GM23338 (cell line): Measurements from ENCODE around the gene HOXA9. TPM values are rescaled to one million over a fixed set of nuclear protein-coding genes. Genes with fewer than 3 reads are reported as not detected.
A peak's percentile ranks its signal among the peaks of the same experiment; 100 is the strongest.

Experiments
- ATAC-seq: fragments of 200-7000 bp; cut with Tn5 transposase; 3 replicates; pipeline ENCODE4 v1.9.1; 2020
- DNase-seq: peaks from one replicate; pipeline ENCODE4 v3.0.0-alpha.2; 2015; ENCODE audit warnings: low spot score
- H2AFZ ChIP-seq: fragments of 200-600 bp; sonication (generic); 2 replicates; pipeline ENCODE4 v1.8.0; 2016; ENCODE audit warnings: antibody characterized with exemption, mild to moderate bottlenecking, moderate library complexity
- H3F3A ChIP-seq: fragments of 200-600 bp; sonication (generic); replicated peaks from 2 replicates; pipeline ENCODE4 v1.8.0; 2017; ENCODE audit warnings: antibody characterized with exemption, mixed run types, low read depth
- H3K27ac ChIP-seq: fragments of 200-600 bp; sonication (generic); 2 replicates; pipeline ENCODE4 v1.6.1; 2016; ENCODE audit warnings: low read depth
- H3K27me3 ChIP-seq: fragments of 200-600 bp; sonication (generic); 2 replicates; pipeline ENCODE4 v1.8.0; 2016; ENCODE audit warnings: mild to moderate bottlenecking, mixed run types, moderate library complexity; ENCODE audit not compliant: insufficient read depth
- H3K36me3 ChIP-seq: fragments of 200-600 bp; sonication (generic); 2 replicates; pipeline ENCODE4 v1.8.0; 2016; ENCODE audit warnings: mild to moderate bottlenecking; ENCODE audit not compliant: insufficient read depth
- H3K4me1 ChIP-seq: fragments of 200-600 bp; sonication (generic); 2 replicates; pipeline ENCODE4 v1.8.0; 2016; ENCODE audit warnings: mild to moderate bottlenecking, moderate library complexity; ENCODE audit not compliant: insufficient read depth
- H3K4me2 ChIP-seq: fragments of 200-600 bp; sonication (generic); 2 replicates; pipeline ENCODE4 v1.7.1; 2017; ENCODE audit warnings: mixed run types
- H3K4me3 ChIP-seq: fragments of 200-600 bp; sonication (generic); 2 replicates; pipeline ENCODE4 v1.6.1; 2016; ENCODE audit warnings: mixed run types
- H3K79me2 ChIP-seq: fragments of 200-600 bp; sonication (generic); replicated peaks from 2 replicates; pipeline ENCODE4 v1.8.0; 2017; ENCODE audit warnings: mild to moderate bottlenecking; ENCODE audit not compliant: insufficient read depth
- H3K9me2 ChIP-seq: fragments of 200-600 bp; sonication (generic); 2 replicates; pipeline ENCODE4 v1.8.0; 2017; ENCODE audit not compliant: insufficient read depth
- H4K20me1 ChIP-seq: fragments of 200-600 bp; sonication (generic); replicated peaks from 2 replicates; pipeline ENCODE4 v1.8.0; 2017; ENCODE audit warnings: mild to moderate bottlenecking; ENCODE audit not compliant: insufficient read depth
- H3K27ac Mint-ChIP-seq: 2 replicates; pipeline ENCODE4 v1.8.0; 2020; ENCODE audit warnings: inconsistent platforms, mild to moderate bottlenecking, moderate library complexity, mixed read lengths
- H3K27me3 Mint-ChIP-seq: 3 replicates; pipeline ENCODE4 v1.8.0; 2022; ENCODE audit warnings: low read depth, mild to moderate bottlenecking, moderate library complexity, mixed read lengths, inconsistent platforms; ENCODE audit not compliant: insufficient read depth, poor library complexity
- H3K36me3 Mint-ChIP-seq: 3 replicates; pipeline ENCODE4 v1.8.0; 2021; ENCODE audit warnings: low read depth, mild to moderate bottlenecking, inconsistent platforms, moderate library complexity, mixed read lengths
- H3K4me1 Mint-ChIP-seq: 3 replicates; pipeline ENCODE4 v1.8.0; 2020; ENCODE audit warnings: mild to moderate bottlenecking, inconsistent platforms, mixed read lengths
- H3K4me3 Mint-ChIP-seq: 3 replicates; pipeline ENCODE4 v1.8.0; 2021; ENCODE audit warnings: moderate library complexity, mild to moderate bottlenecking, inconsistent platforms, mixed read lengths
- H3K9me3 Mint-ChIP-seq: 3 replicates; pipeline ENCODE4 v1.8.0; 2020; ENCODE audit warnings: moderate library complexity, mild to moderate bottlenecking, inconsistent platforms, mixed read lengths
- CREB1 ChIP-seq: fragments of 250-450 bp; sonication (Bioruptor Pico); IDR thresholded peaks from 2 replicates; pipeline ENCODE4 v1.5.0; 2020; ENCODE audit warnings: low read depth, mild to moderate bottlenecking, moderate library complexity
- EZH2 ChIP-seq: fragments of 200-600 bp; sonication (generic); IDR thresholded peaks from one replicate; pipeline ENCODE4 v1.8.0; 2017; ENCODE audit warnings: antibody characterized with exemption, mild to moderate bottlenecking, low read depth; ENCODE audit not compliant: unreplicated experiment
- POLR2AphosphoS5 ChIP-seq: IDR thresholded peaks from 2 replicates; pipeline ENCODE4 v1.6.1; 2016; ENCODE audit warnings: antibody characterized with exemption, low read depth
- ZNF462 ChIP-seq: fragments of 250-450 bp; sonication (Bioruptor Pico); IDR thresholded peaks from 2 replicates; pipeline ENCODE4 v1.5.0; 2020; ENCODE audit warnings: mild to moderate bottlenecking, moderate library complexity
- polyA plus RNA-seq: library from polyadenylated mRNA; unstranded; fragments of >200 nt; fragmentation: Nextera tagmentation; extraction: Ambion mirVana; gene quantifications from 2 replicates; pipeline ENCODE4 v1.2.1, GENCODE V29; 2016
- total RNA-seq: library from RNA; depleted of rRNA; stranded (reverse); fragments of >200 nt; shearing (Covaris generic); gene quantifications from 2 replicates; pipeline ENCODE4 v1.2.3, GENCODE V29; 2014
- TF ChIP-seq, protein P1 (sequence below), 2 experiments: fragments of 200-600 bp in 1 of 2; sonication (generic) in 1 of 2; conservative IDR thresholded peaks; 2 replicates each; pipeline versions ENCODE4 v1.5.1 to v1.6.1; 2016 to 2017; ENCODE audit warnings: antibody characterized with exemption in 2 of 2, low read depth in 2 of 2, mild to moderate bottlenecking in 2 of 2, moderate library complexity in 1 of 2

The HOXA9 gene
- total and polyA plus RNA-seq, 2 experiments from 2014 or later = not detected

DNA sequence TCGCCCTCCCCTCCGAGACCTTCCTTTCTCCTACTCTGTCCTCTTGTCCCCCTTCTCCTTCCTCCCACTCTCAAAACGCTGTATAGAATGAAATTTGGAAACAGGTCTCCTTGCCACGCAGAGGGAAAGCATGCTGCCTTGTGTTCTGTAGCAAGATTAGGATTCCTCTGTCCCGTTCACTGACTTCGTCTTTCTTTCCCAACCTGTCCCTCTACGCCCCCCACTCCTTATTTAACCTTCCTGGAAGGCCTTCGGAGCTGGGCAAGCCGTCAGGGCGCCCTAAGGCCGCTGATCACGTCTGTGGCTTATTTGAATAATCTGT is 1.3 kb downstream of the HOXA9 start:
- H3K27ac ChIP-seq = no peak overlapping the region
- no peak overlapping the region for H3K27ac Mint-ChIP-seq
- H3K4me3 ChIP-seq = peak overlapping the region; percentile 43; the same call in 1 of the 2 replicates
- no peaks in the 10 kb centered on the region for H3K79me2 ChIP-seq
- peaks cover 13% of the 10 kb centered on the region for H3K4me1 Mint-ChIP-seq
- peaks cover 8% of the 10 kb centered on the region; the same call in 2 of the 3 replicates for H3K9me3 Mint-ChIP-seq
- peak overlapping the region; percentile 65; the same call in 1 of the 2 replicates for H3K4me2 ChIP-seq
- no peak overlapping the region; the same call in 2 of the 3 replicates for H3K4me3 Mint-ChIP-seq
- H3K4me1 ChIP-seq = no peaks in the 10 kb centered on the region
- H3F3A ChIP-seq = peaks cover 34% of the 10 kb centered on the region
- no peaks in the 10 kb centered on the region for H3K9me2 ChIP-seq
- no peaks in the 10 kb centered on the region; the same call in 2 of the 3 replicates for H3K36me3 Mint-ChIP-seq
- peaks cover 99% of the 10 kb centered on the region for H3K27me3 Mint-ChIP-seq
- ATAC-seq = no peak
- H3K36me3 ChIP-seq = no peaks in the 10 kb centered on the region; the same call in 1 of the 2 replicates
- peak overlapping the region; percentile 85; the same call in 1 of the 2 replicates for H2AFZ ChIP-seq
- DNase-seq = no peak
- H3K27me3 ChIP-seq = peaks cover 100% of the 10 kb centered on the region
- no peak for TF ChIP-seq POLR2AphosphoS5
- TF ChIP-seq, protein P1, sequence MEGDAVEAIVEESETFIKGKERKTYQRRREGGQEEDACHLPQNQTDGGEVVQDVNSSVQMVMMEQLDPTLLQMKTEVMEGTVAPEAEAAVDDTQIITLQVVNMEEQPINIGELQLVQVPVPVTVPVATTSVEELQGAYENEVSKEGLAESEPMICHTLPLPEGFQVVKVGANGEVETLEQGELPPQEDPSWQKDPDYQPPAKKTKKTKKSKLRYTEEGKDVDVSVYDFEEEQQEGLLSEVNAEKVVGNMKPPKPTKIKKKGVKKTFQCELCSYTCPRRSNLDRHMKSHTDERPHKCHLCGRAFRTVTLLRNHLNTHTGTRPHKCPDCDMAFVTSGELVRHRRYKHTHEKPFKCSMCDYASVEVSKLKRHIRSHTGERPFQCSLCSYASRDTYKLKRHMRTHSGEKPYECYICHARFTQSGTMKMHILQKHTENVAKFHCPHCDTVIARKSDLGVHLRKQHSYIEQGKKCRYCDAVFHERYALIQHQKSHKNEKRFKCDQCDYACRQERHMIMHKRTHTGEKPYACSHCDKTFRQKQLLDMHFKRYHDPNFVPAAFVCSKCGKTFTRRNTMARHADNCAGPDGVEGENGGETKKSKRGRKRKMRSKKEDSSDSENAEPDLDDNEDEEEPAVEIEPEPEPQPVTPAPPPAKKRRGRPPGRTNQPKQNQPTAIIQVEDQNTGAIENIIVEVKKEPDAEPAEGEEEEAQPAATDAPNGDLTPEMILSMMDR (conservative IDR thresholded peaks at IDR 0.05; ENCODE audit: low read depth in 2 of 2) = no peak
- peak; percentile 84 for TF ChIP-seq EZH2
- no peak for TF ChIP-seq ZNF462 (CRISPR knock-in tag)
- TF ChIP-seq CREB1 (CRISPR knock-in tag) = no peak
- H4K20me1 ChIP-seq = peaks cover 49% of the 10 kb centered on the region
